GM18907 (cell line): ENCODE data around the gene NEU4.
"Not testable (repeated sequence)": the region's sequence is repeated elsewhere in the genome, so short reads cannot be mapped to it uniquely, and the experiment has no call there.

Experiments
- ATAC-seq: cut with Tn5 transposase; IDR thresholded peaks from one replicate; pipeline ENCODE4 v1.9.1; 2021; ENCODE audit warnings: mild to moderate bottlenecking, moderate library complexity; ENCODE audit not compliant: unreplicated experiment

The NEU4 gene

DNA sequence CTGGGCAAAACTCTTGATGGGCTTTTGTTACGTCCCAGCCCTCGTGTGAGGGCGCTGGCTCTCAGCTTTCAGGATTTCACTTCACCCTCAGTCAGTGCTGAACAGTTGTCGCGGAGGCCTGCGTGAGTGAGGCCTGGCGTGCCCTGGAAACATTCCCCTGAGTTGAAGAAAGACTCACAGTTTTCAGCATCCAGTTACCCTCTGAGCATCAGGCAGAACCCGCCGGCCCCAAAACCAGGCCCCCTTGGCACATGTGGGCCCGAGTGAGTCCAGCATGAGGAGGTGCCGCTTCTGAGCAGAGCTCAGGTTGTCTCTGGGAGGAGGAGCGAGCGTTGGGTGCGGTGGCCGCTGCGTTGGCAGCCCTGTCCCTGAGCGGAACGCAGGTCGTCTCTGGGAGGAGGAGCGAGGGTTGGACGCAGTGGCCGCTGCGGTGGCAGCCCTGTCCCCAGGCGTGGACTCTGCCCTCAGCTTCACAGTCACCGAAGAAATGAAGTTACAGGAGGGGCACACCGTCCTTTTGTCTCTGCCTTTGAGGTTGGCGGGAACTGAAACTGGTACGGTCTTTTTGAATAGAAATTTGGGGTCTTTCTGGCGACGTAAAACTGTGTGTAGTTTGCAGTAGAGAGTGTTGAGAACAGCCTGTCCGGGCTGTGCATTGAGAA is at the start of gene NEU4:
Gene NEU4, plus strand, starts transcription at position 473 of the 662 bp plus-strand sequence. CDS start 5,292 bp downstream, outside the sequence.
- no peak for ATAC-seq

DNA sequence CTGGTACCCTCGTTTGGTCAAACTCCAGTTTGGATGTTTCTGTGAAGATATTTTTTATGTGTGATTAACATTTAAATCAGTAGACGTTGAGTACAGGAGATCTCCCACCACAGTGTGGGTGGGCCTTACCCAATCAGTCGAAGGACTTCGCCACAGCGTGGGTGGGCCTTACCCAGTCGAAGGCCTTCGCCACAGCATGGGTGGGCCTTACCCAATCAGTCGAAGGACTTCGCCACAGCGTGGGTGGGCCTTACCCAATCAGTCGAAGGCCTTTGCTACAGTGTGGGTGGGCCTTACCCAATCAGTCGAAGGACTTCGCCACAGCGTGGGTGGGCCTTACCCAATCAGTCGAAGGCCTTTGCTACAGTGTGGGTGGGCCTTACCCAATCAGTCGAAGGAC is 49.1 kb upstream of the NEU4 start:
- not testable (repeated sequence) for ATAC-seq

DNA sequence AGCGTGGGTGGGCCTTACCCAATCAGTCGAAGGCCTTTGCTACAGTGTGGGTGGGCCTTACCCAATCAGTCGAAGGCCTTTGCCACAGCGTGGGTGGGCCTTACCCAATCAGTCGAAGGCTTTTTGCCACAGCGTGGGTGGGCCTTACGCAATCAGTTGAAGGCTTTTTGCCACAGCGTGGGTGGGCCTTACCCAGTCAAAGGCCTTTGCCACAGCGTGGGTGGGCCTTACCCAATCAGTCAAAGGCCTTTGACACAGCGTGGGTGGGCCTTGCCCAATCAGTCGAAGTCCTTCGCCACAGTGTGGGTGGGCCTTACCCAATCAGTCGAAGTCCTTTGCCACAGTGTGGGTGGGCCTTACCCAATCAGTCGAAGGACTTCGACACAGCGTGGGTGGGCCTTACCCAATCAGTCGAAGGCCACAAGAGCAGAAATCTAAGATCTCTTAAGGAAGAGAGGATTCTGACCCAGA is 48.7 kb upstream of the NEU4 start:
- ATAC-seq: no peak

GRCh38 chr2:241762321-241762932 is 46.6 kb upstream of the NEU4 start:
- ATAC-seq: no peak

DNA sequence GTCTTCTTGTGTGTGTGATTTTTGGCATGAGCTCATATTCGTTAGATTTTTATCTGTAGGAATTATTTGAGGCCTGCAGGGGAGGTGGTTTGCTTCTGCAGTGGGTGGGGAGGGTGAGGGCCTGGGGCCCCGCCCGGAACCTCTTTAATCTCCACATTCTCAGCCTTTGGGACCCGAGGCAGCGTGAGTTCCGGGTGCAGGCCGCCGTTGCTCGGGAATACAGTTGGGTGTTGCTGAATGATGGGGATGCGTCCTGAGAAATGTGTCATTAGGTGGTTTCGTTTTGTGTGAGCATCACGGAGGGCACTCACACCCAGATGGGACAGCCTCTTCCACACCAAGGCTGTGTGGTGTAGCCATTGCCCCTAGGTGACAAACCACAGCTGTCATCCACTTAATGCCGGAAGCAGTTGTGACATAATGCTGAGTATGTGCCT is 46.0 kb upstream of the NEU4 start:
- no peak for ATAC-seq

- no peak for ATAC-seq
Observed at GRCh38 chr2:241763551-241764274, 45.3 kb upstream of the NEU4 start.

DNA sequence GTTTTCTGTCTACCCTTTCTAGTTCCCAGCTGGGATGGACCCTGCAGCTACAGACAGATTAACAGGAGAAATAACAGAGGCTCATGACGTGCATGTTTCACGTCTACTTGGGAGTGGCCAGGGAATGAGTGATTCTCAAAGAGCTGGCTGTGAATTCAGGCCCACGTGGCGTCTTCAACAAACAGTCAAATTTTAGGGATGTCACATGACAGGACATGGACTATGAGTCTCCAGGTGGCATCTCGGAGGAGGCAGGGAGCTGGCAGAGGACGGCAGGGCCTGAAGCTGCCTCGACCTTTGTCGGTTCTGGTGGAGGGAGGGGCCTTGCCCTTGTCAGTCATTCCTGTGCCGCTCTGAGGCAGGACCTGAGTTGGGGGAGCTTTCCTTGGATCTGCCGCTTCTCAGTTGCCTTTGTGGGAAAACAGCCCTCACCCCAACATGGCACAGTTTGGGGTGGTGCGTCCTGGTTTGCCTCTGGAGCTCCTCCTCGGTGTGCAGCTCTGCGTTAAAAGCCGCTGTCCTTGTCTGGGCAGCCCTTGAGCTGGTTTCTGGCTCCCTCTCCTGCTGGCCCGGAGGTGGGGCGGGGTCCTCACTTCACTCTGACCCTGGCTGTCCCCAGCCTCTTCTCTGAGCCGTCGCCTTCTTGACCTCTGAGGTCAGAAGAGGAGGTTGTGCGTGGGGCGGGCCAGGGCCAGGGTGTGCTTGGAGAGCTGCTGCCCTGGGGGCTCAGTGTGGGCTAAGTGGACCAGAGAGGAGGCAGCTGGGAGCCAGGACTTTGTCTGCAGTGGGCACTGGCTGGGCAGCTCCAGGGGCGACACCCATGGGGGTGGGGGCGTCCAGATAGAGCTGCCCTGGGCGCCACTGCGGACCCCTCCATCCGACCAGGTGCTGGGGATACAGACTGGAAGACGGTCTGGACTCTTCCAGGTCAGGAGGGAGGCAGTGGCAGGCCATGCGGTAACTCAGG is 44.4 kb upstream of the NEU4 start:
- no peak for ATAC-seq

DNA sequence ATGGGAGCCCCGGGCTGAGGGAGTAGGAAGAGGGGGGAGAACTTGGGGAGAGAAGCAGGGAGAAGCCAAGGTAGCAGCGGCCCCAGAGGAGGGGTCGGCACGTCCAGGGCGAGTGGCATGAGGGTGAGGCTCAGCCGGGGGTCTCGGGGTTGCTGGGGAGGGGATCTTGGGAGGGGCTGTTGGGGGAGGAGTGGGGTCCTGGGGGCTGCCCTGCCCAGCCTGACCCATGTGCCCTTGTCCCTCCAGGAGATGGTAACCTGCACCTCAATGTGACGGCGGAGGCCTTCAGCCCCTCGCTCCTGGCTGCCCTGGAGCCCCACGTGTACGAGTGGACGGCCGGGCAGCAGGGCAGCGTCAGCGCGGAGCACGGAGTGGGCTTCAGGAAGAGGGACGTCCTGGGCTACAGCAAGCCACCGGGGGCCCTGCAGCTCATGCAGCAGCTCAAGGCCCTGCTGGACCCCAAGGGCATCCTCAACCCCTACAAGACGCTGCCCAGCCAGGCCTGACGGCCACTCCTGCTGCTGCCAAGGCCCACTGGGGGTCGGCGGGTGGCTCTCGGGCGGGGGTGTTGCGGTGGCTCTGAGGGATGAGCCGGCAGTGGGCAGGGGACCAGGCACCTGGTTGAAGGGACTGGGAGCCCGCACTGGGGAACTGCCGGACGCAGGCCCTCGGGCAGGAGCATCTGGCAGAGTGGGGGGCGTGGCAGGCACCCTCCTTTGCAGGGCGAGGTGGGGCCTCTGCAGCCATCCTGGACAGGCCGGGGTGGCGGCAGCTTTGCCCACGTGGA is 41.3 kb upstream of the NEU4 start:
- no peak for ATAC-seq

GRCh38 chr2:241768251-241768711 is 40.7 kb upstream of the NEU4 start:
- ATAC-seq: no peak

GRCh38 chr2:241768850-241769249 is 40.1 kb upstream of the NEU4 start:
- no peak for ATAC-seq

DNA sequence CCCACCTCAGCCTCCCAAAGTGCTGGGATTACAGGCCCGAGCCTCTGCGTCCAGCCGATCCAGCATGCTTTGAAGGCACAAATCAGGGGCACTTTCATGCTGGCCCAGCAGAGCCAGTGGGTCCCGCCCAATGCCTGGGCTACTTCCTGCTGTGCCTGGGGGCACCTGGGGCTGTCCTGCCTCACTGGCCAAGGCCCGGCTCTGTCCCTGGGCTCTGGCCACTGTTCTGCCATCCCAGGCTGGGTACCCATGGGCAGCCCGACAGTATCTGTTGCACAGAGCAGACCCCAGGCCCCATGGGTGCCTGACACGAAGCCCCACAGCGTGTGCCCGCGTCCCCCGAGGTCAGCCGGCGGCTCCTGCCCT is 39.2 kb upstream of the NEU4 start:
- no peak for ATAC-seq

- ATAC-seq: no peak
Observed at GRCh38 chr2:241770185-241770935, 38.6 kb upstream of the NEU4 start.

GRCh38 chr2:241770936-241771285 is 38.1 kb upstream of the NEU4 start:
- ATAC-seq: no peak

DNA sequence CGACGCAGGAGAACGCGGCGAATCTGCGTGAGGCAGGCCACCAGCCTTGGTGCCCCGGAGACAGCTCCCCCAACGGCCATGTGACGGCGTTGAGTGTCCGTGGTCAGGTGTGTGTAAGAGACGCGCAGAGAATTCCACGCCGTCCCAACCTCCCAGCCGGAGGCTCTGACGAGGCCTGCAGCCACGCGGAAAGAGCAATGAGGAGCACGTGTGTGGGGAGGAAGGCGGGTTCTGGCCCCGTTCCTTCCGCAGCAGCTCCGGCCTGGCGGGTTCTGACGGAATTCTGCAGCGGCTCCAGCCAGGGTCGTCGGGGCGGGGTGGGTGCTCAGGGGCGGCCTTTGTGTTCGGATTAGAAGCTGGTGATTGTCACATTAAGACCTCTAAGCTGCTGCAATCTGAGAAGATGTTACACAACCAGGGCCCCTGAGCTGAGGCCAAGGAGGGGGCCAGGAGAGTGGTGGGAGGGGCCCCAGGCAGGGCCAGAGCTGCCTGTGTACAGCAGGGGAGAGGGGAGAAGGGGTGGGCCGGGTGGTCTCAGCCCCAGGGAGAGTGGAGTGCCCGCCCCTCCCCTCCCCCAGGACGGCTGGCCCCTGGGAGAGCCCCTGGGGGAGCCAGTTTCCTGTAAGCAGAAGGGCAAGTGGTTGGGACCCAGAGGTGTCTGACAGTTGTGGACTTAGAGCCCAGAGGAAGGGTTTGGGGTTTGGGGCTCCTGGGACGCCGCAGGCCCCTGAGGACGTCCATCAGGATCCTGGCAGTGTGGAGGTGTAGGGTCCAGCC is 37.5 kb upstream of the NEU4 start:
- no peak for ATAC-seq

- no peak for ATAC-seq
Observed at GRCh38 chr2:241772063-241772499, 36.9 kb upstream of the NEU4 start.

DNA sequence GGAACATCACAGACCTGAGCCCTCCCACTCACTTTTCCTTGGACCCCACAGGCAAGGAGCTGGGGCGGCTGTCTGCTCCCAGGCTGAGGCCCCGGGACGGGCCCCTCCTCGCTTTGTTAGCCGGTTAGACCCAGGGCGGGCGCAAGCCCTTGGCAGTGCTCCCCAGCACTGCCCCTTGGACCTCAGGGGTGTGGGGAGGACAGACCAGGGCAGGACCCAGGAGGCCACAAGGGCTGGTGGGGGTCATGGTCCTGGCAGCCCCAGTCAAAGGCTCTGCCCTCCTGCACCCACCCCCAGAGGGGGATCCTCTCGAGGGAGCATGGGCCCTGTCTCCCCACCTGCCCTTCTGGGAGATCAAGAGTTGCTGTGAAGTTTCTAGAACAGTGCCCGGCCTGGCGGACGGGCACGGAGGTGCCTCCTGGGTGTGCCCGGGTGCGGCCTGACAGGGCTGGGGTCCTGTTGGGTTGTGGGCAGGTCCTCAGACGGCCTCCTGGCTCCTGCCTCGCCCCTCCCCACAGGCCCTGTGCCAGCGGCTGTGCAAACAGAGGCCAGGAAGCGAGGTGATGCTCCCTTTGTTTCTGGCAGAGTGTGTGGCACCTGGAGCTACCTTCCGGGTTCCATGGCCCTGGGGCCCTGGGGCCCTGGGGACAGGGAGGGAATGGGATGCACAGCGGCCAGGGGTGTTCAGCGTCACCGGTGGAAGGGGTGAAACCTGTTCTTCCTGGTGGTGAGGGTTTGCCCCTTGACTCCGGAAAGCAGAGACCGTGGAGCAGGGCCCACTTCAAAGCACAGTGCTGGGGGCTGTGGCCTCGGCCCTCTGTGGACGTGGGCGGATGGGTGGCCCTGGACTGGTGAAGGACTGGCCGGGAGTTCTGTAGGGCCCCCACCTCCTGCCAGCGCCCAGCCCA is 35.2 kb upstream of the NEU4 start:
- no peak for ATAC-seq

GRCh38 chr2:241774419-241775222 is 34.4 kb upstream of the NEU4 start:
- no peak for ATAC-seq
